IMR-90 (cell line): ENCODE results near the gene ZNF282. TPM values are rescaled to one million over a fixed set of nuclear protein-coding genes. Genes with fewer than 3 reads are reported as not detected.

ENCODE experiments used
- ATAC-seq: fragments of 200-7000 bp; cut with Tn5 transposase; 2 replicates; pipeline ENCODE4 v1.9.1; 2020; ENCODE audit warnings: low read depth, mild to moderate bottlenecking, moderate library complexity
- BruUV-seq: library from RNA; stranded (reverse); fragments of 400-500 nt; replicated peaks from 2 replicates; lab custom pipeline; 2021; lab: Mats Ljungman, UMichigan
- CTCF ChIA-PET: fragments of 300-600 bp; formaldehyde crosslinking; extraction: SDS; loops from one replicate; lab custom pipeline; 2021; ENCODE audit warnings: antibody characterized with exemption; lab: Yijun Ruan, JAX
- POLR2A ChIA-PET: fragments of 300-600 bp; sonication (Branson Sonifier 250); formaldehyde crosslinking; loops from one replicate; lab custom pipeline; 2022; ENCODE audit warnings: antibody characterized with exemption; ENCODE audit not compliant: unreplicated experiment; lab: Charles Lee
- DNase-seq: peaks from one replicate; pipeline ENCODE4 v3.0.0; 2013
- H2AFZ ChIP-seq: replicated peaks from 2 replicates; pipeline ENCODE3; 2013; ENCODE audit warnings: low read length, mild to moderate bottlenecking; ENCODE audit not compliant: poor library complexity
- H2AK5ac ChIP-seq: 2 replicates; pipeline ENCODE4 v1.6.1; 2013; ENCODE audit warnings: low read depth, low read length, inconsistent platforms
- H2AK9ac ChIP-seq: replicated peaks from 2 replicates; pipeline ENCODE3; 2013; ENCODE audit warnings: mild to moderate bottlenecking, low read depth, low read length, moderate library complexity; ENCODE audit not compliant: poor library complexity
- H2BK120ac ChIP-seq: 2 replicates; pipeline ENCODE4 v1.6.1; 2013; ENCODE audit warnings: low read depth, low read length, inconsistent platforms
- H2BK15ac ChIP-seq: 3 replicates; pipeline ENCODE4 v1.6.1; 2013; ENCODE audit warnings: low read depth, low read length, inconsistent platforms
- H2BK20ac ChIP-seq: 2 replicates; pipeline ENCODE4 v1.6.1; 2013; ENCODE audit warnings: low read depth, mild to moderate bottlenecking, inconsistent platforms, low read length, moderate library complexity
- H2BK5ac ChIP-seq: 2 replicates; pipeline ENCODE4 v1.6.1; 2013; ENCODE audit warnings: mild to moderate bottlenecking, low read depth, low read length, inconsistent platforms; ENCODE audit not compliant: poor library complexity, severe bottlenecking
- H3K14ac ChIP-seq: replicated peaks from 2 replicates; pipeline ENCODE4 v1.6.1; 2013; ENCODE audit warnings: low read depth, low read length, inconsistent platforms
- H3K18ac ChIP-seq: 2 replicates; pipeline ENCODE4 v1.6.1; 2013; ENCODE audit warnings: low read depth, low read length, control low read depth
- H3K23ac ChIP-seq: 2 replicates; pipeline ENCODE4 v1.6.1; 2013; ENCODE audit warnings: low read depth, low read length, inconsistent platforms
- H3K27ac ChIP-seq: 2 replicates; pipeline ENCODE4 v1.5.1; 2013; ENCODE audit warnings: mild to moderate bottlenecking, control low read depth, low read length; ENCODE audit not compliant: insufficient read depth
- H3K27me3 ChIP-seq: 2 replicates; pipeline ENCODE4 v1.6.1; 2013; ENCODE audit warnings: low read length; ENCODE audit not compliant: control insufficient read depth, insufficient read depth
- H3K36me3 ChIP-seq: 2 replicates; pipeline ENCODE4 v1.6.1; 2013; ENCODE audit warnings: low read length, mixed read lengths; ENCODE audit not compliant: control insufficient read depth, insufficient read depth
- H3K4ac ChIP-seq: 2 replicates; pipeline ENCODE4 v1.6.1; 2013; ENCODE audit warnings: low read depth, low read length, inconsistent platforms
- H3K4me1 ChIP-seq: 2 replicates; pipeline ENCODE4 v1.6.1; 2013; ENCODE audit warnings: low read length, mixed read lengths; ENCODE audit not compliant: control insufficient read depth, insufficient read depth
- H3K4me2 ChIP-seq: 2 replicates; pipeline ENCODE4 v1.6.1; 2013; ENCODE audit warnings: low read depth, mild to moderate bottlenecking, control low read depth, low read length, moderate library complexity
- H3K4me3 ChIP-seq: 2 replicates; pipeline ENCODE4 v1.5.1; 2013; ENCODE audit warnings: low read depth, mild to moderate bottlenecking, control low read depth, low read length, moderate library complexity; ENCODE audit not compliant: insufficient read depth
- H3K56ac ChIP-seq: 2 replicates; pipeline ENCODE4 v1.6.1; 2013; ENCODE audit warnings: low read length, inconsistent platforms; ENCODE audit not compliant: insufficient read depth; ENCODE audit errors: extremely low read depth
- H3K79me1 ChIP-seq, 2 experiments: 2 replicates each; pipeline ENCODE4 v1.6.1; 2013; ENCODE audit warnings: low read length in 2 of 2, inconsistent platforms in 1 of 2, low read depth in 1 of 2
- H3K9ac ChIP-seq: 2 replicates; pipeline ENCODE4 v1.6.1; 2013; ENCODE audit warnings: low read depth, low read length, control low read depth
- H3K9me1 ChIP-seq: 2 replicates; pipeline ENCODE4 v1.6.1; 2013; ENCODE audit warnings: low read length, inconsistent platforms; ENCODE audit not compliant: insufficient read depth
- H3K9me3 ChIP-seq: 2 replicates; pipeline ENCODE4 v1.6.1; 2013; ENCODE audit warnings: low read length; ENCODE audit not compliant: control insufficient read depth, insufficient read depth
- H4K20me1 ChIP-seq: 2 replicates; pipeline ENCODE4 v1.6.1; 2013; ENCODE audit warnings: low read length, inconsistent platforms; ENCODE audit not compliant: insufficient read depth
- H4K5ac ChIP-seq: 2 replicates; pipeline ENCODE4 v1.6.1; 2013; ENCODE audit warnings: mild to moderate bottlenecking, low read depth, low read length, control low read depth
- H4K8ac ChIP-seq, 2 experiments: 2 replicates each; pipeline ENCODE4 v1.6.1; 2013; ENCODE audit warnings: low read depth in 2 of 2, low read length in 2 of 2, control low read depth in 1 of 2, inconsistent platforms in 1 of 2
- H4K91ac ChIP-seq: 2 replicates; pipeline ENCODE4 v1.6.1; 2013; ENCODE audit warnings: low read depth, low read length, inconsistent platforms; ENCODE audit not compliant: insufficient read depth
- BHLHE40 ChIP-seq: fragments of 150-350 bp; IDR thresholded peaks from 2 replicates; pipeline ENCODE4 v1.6.1; 2016; ENCODE audit warnings: mild to moderate bottlenecking, low read depth, low read length
- CEBPB ChIP-seq: IDR thresholded peaks from 2 replicates; pipeline ENCODE4 v1.6.1; 2012; ENCODE audit warnings: low read depth, low read length, improper control_type of control experiment
- CHD1 ChIP-seq: IDR thresholded peaks from 2 replicates; pipeline ENCODE4 v1.6.1; 2012; ENCODE audit warnings: low read depth, low read length, improper control_type of control experiment
- CTCF ChIP-seq: conservative IDR thresholded peaks from 2 replicates; pipeline ENCODE4 v1.5.1; 2012; ENCODE audit warnings: mild to moderate bottlenecking, low read depth, low read length, improper control_type of control experiment
- ELK1 ChIP-seq: fragments of 150-350 bp; IDR thresholded peaks from 2 replicates; pipeline ENCODE4 v1.6.1; 2016; ENCODE audit warnings: low read depth, mild to moderate bottlenecking, low read length, moderate library complexity, borderline replicate concordance
- FOS ChIP-seq: fragments of 150-350 bp; IDR thresholded peaks from 2 replicates; pipeline ENCODE4 v1.6.1; 2016; ENCODE audit warnings: low read depth, low read length
- MAFK ChIP-seq: IDR thresholded peaks from 2 replicates; pipeline ENCODE4 v1.6.1; 2012; ENCODE audit warnings: low read depth, low read length, improper control_type of control experiment
- MAZ ChIP-seq: IDR thresholded peaks from 2 replicates; pipeline ENCODE4 v1.6.1; 2012; ENCODE audit warnings: low read depth, mild to moderate bottlenecking, low read length, improper control_type of control experiment, moderate library complexity, borderline replicate concordance
- MXI1 ChIP-seq: IDR thresholded peaks from 2 replicates; pipeline ENCODE4 v1.6.1; 2012; ENCODE audit warnings: low read depth, mild to moderate bottlenecking, low read length, moderate library complexity, borderline replicate concordance
- POLR2A ChIP-seq: IDR thresholded peaks from 2 replicates; pipeline ENCODE4 v1.6.1; 2012; ENCODE audit warnings: mild to moderate bottlenecking, low read depth, low read length
- RAD21 ChIP-seq: IDR thresholded peaks from 2 replicates; pipeline ENCODE4 v1.6.1; 2012; ENCODE audit warnings: low read length, improper control_type of control experiment
- RCOR1 ChIP-seq: IDR thresholded peaks from 2 replicates; pipeline ENCODE4 v1.6.1; 2012; ENCODE audit warnings: mild to moderate bottlenecking, low read length, improper control_type of control experiment; ENCODE audit not compliant: insufficient replicate concordance
- SMC3 ChIP-seq: fragments of 150-350 bp; IDR thresholded peaks from 2 replicates; pipeline ENCODE4 v1.6.1; 2016; ENCODE audit warnings: low read depth, mild to moderate bottlenecking, antibody characterized with exemption, low read length, moderate library complexity
- USF2 ChIP-seq: fragments of 150-350 bp; IDR thresholded peaks from 2 replicates; pipeline ENCODE4 v1.6.1; 2017; ENCODE audit warnings: mild to moderate bottlenecking, antibody characterized with exemption, low read length, low read depth
- WGBS, 2 experiments: methylation state at CpG; one replicate each; pipeline versions ENCODE4 v1.1.5 to v1.1.7; 2013; ENCODE audit warnings: missing lambda C conversion rate in 2 of 2; ENCODE audit not compliant: insufficient read length in 1 of 2; ENCODE audit errors: extremely low coverage in 2 of 2; 5-methylcytosine and 5-hydroxymethylcytosine counted together
- dilution Hi-C: fragments of 300-500 bp; cut with HindIII; formaldehyde crosslinking; loops from one replicate; pipeline ENCODE4 v1.14.3; 2018; ENCODE audit warnings: low sequenced_read_pairs; ENCODE audit not compliant: unreplicated experiment
- in situ Hi-C: fragments of 300-500 bp; cut with MboI; formaldehyde crosslinking; loops from 3 replicates; pipeline ENCODE4 v1.14.3; 2019; ENCODE audit warnings: low sequenced_read_pairs, inconsistent platforms, mixed read lengths
- intact Hi-C: fragments of 100-400 bp; cut with micrococcal nuclease; formaldehyde crosslinking; loops from 2 replicates; pipeline ENCODE4 v1.10.0; 2022
- polyA plus RNA-seq, 3 experiments: library from polyadenylated mRNA; depleted of rRNA; stranded (reverse); fragments of >200 nt; gene quantifications; 2 replicates each; pipeline ENCODE4 v1.2.3, GENCODE V29; 2012; ENCODE audit warnings: low replicate concordance in 1 of 3
- total RNA-seq: library from RNA; depleted of rRNA; stranded (reverse); fragments of >200 nt; gene quantifications from 2 replicates; pipeline ENCODE4 v1.2.3, GENCODE V29; 2012

The ZNF282 gene
- total and polyA plus RNA-seq, 2 of the 4 experiments (the other 2 are of a cell fraction): 7.2 to 11.9 TPM

DNA sequence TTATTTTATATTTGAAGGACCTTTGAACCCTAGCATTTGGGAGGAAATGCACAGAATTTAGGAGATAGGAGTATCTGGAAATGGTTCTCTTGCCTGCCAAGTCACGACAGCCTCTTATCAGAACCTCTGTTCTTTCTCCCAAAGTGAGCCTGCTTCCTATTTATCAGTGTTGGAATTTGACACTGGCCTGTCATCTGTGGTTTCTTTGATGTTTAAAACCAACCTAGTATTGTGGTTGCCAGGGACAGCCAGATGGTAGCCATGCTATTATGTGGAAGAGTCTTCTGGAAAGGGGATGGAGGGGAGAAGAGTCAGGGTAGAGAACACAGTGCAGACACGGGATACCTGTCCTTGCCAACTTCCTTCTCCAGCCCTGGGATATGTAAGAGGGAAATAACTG is 21.1 kb downstream of the ZNF282 start:
- Histone ChIP-seq H2BK120ac (no peak overlapping the region), H2BK5ac (no peak overlapping the region), H4K5ac (no peak overlapping the region), H3K27me3 (no peaks in the 10 kb centered on the region), H2BK15ac (no peak overlapping the region), H3K4me2 (no peak overlapping the region), H2AFZ (no peak overlapping the region), H3K18ac (no peak overlapping the region), H2AK9ac (no peak overlapping the region), H3K9ac (no peak overlapping the region), H3K4me3 (no peak overlapping the region), H3K23ac (no peak overlapping the region), H3K36me3 (peaks cover 63% of the 10 kb centered on the region), H3K27ac (no peak overlapping the region), H3K14ac (no peak overlapping the region), H3K79me1 (peaks cover 6 to 49% of the 10 kb centered on the region in 2 experiments; a peak in 3 of 4 replicates), H3K9me3 (no peaks in the 10 kb centered on the region), H4K20me1 (no peaks in the 10 kb centered on the region; the same call in 1 of the 2 replicates), H3K9me1 (peaks cover 6% of the 10 kb centered on the region; the same call in 1 of the 2 replicates), H4K8ac (no peak overlapping the region), H3K4me1 (peaks cover 3% of the 10 kb centered on the region), H3K56ac (no peak overlapping the region), H2AK5ac (no peak overlapping the region), H2BK20ac (no peak overlapping the region), H3K4ac (no peak overlapping the region), H4K91ac (no peak overlapping the region)
- no CpG with 5 or more reads among the region's 2 CpGs for WGBS, 2 experiments
- no peak for TF ChIP-seq CHD1
- no peak for TF ChIP-seq RAD21
- no peak for TF ChIP-seq MXI1
- no peak for TF ChIP-seq MAFK
- TF ChIP-seq SMC3: no peak
- TF ChIP-seq FOS: no peak
- TF ChIP-seq CEBPB: no peak
- TF ChIP-seq ELK1: no peak
- no peak for TF ChIP-seq USF2
- no peak for TF ChIP-seq CTCF
- no peak for TF ChIP-seq BHLHE40
- no peak for TF ChIP-seq POLR2A
- TF ChIP-seq RCOR1: no peak
- no peak for TF ChIP-seq MAZ
- no peak for ATAC-seq
- intact Hi-C loops (no loop called here), in situ Hi-C loops (no loop called here), dilution Hi-C loops (no loop called here)
- POLR2A ChIA-PET: no interaction called here
- no TSS peak for BruUV-seq
- CTCF ChIA-PET: no interaction called here
- no peak for DNase-seq
